ENCODE measurements around the gene INHBA.

GRCh38 chr7:41732436-41732785, 29.5 kb upstream of the INHBA start:
- TF ChIP-seq REST (IDR thresholded peaks at IDR 0.05; ENCODE audit: insufficient read depth in 1 of 2, low read depth in 2 of 2, low read length in 2 of 2), result no peak
- TF ChIP-seq POLR2AphosphoS5 (IDR thresholded peaks at IDR 0.05; ENCODE audit: low read depth, low read length), result no peak
- TF ChIP-seq SIN3A (IDR thresholded peaks at IDR 0.05; ENCODE audit: borderline replicate concordance, insufficient read depth, low read length), result no peak
